Peyer's patch (tissue), 4 donors: ENCODE measurements around the gene ARFGAP1. TPM values are rescaled to one million over a fixed set of nuclear protein-coding genes. Genes with fewer than 3 reads are reported as not detected.

Experiments
- DNase-seq, 3 donors: peaks; one replicate each; pipeline ENCODE4 v3.0.0-alpha.2; 2017 to 2019
- H3K27ac ChIP-seq, 4 donors: fragments of 200-600 bp; sonication (generic); one replicate each; pipeline ENCODE4 v1.5.1; 2016 to 2019
- H3K27me3 ChIP-seq, 2 donors: fragments of 200-600 bp; sonication (generic); one replicate each; pipeline ENCODE4 v1.5.1; 2019
- H3K36me3 ChIP-seq, 3 donors: fragments of 200-600 bp; sonication (generic); one replicate each; pipeline ENCODE4 v1.5.1; 2016 to 2019
- H3K4me1 ChIP-seq, 4 donors: fragments of 200-600 bp; sonication (generic); one replicate each; pipeline ENCODE4 v1.5.1; 2016 to 2019
- H3K4me3 ChIP-seq, 4 donors: fragments of 200-600 bp; sonication (generic); 1 replicate in 3 of 4; 2 replicates in 1 of 4; pipeline ENCODE4 v1.5.1; 2016 to 2019; ENCODE audit warnings: mild to moderate bottlenecking in 1 of 4
- H3K9me3 ChIP-seq, 4 donors: fragments of 200-600 bp; sonication (generic); one replicate each; pipeline ENCODE4 v1.5.1; 2016 to 2019; ENCODE audit warnings: mild to moderate bottlenecking in 1 of 4
- CTCF ChIP-seq, 6 experiments: fragments of 450-650 bp in 4 of 6; fragments of 200-600 bp in 2 of 6; sonication (generic) in 1 of 6; IDR thresholded peaks; one replicate each; pipeline ENCODE4 v1.5.1; 2017 to 2019; ENCODE audit warnings: antibody characterized with exemption in 6 of 6, mild to moderate bottlenecking in 3 of 6, moderate library complexity in 1 of 6
- POLR2A ChIP-seq, 2 donors: fragments of 450-650 bp; IDR thresholded peaks; one replicate each; pipeline ENCODE4 v1.5.1; 2017; ENCODE audit warnings: antibody characterized with exemption in 2 of 2, mild to moderate bottlenecking in 2 of 2, moderate library complexity in 2 of 2
- total RNA-seq, 4 donors: library from RNA; depleted of rRNA; stranded (reverse); fragments of >200 nt; gene quantifications; one replicate each; pipeline ENCODE4 v1.1.0, GENCODE V29; 2016

ARFGAP1 gene
- total RNA-seq, 4 donors from 2014 or later: 66.6 to 149 (median 89.8) TPM

- peaks cover 0 to 91% (median 0%) of the 10 kb centered on the region in 3 donors for H3K36me3 ChIP-seq
- no peak for DNase-seq
- TF ChIP-seq POLR2A (IDR thresholded peaks at IDR 0.05) (no peak), CTCF (IDR thresholded peaks at IDR 0.05) (no peak)
Measured at GRCh38 chr20:63282946-63283345, 10.3 kb downstream of the ARFGAP1 start.

GRCh38 chr20:63283397-63284082, 10.9 kb downstream of the ARFGAP1 start:
- peaks cover 0 to 91% (median 0%) of the 10 kb centered on the region in 3 donors for H3K36me3 ChIP-seq

More at GRCh38 chr20:63282946-63283345, 10.3 kb downstream of the ARFGAP1 start:
- Histone ChIP-seq H3K4me3 (no peak overlapping the region), H3K9me3 (no peaks in the 10 kb centered on the region), H3K4me1 (no peaks in the 10 kb centered on the region), H3K27ac (no peak overlapping the region), H3K27me3 (no peaks in the 10 kb centered on the region)

GRCh38 chr20:63284083-63284440, 11.4 kb downstream of the ARFGAP1 start:
- H3K27ac ChIP-seq: peak overlapping the region in 1 of 4 donors; percentile 31
- H3K27me3 ChIP-seq: no peaks in the 10 kb centered on the region
- peak overlapping the region in 1 of 4 donors; percentile 10 for H3K4me3 ChIP-seq
- DNase-seq: no peak
- no peaks in the 10 kb centered on the region for H3K4me1 ChIP-seq
- no peaks in the 10 kb centered on the region for H3K9me3 ChIP-seq
- H3K36me3 ChIP-seq: peaks cover 0 to 90% (median 0%) of the 10 kb centered on the region in 3 donors
- TF ChIP-seq POLR2A (IDR thresholded peaks at IDR 0.05) (no peak), CTCF (IDR thresholded peaks at IDR 0.05) (no peak)

More at GRCh38 chr20:63283397-63284082, 10.9 kb downstream of the ARFGAP1 start:
- no peak overlapping the region for H3K4me3 ChIP-seq
- H3K27ac ChIP-seq: no peak overlapping the region
- no peaks in the 10 kb centered on the region for H3K4me1 ChIP-seq
- TF ChIP-seq CTCF (IDR thresholded peaks at IDR 0.05): no peak
- no peak for TF ChIP-seq POLR2A (IDR thresholded peaks at IDR 0.05)
- H3K9me3 ChIP-seq: no peaks in the 10 kb centered on the region
- DNase-seq: no peak
- no peaks in the 10 kb centered on the region for H3K27me3 ChIP-seq

GRCh38 chr20:63284544-63284949, 11.9 kb downstream of the ARFGAP1 start:
- Histone ChIP-seq H3K4me3 (peak overlapping the region in 1 of 4 donors; percentile 10), H3K9me3 (no peaks in the 10 kb centered on the region), H3K27me3 (no peaks in the 10 kb centered on the region), H3K27ac (peak overlapping the region in 1 of 4 donors; percentile 31), H3K36me3 (peaks cover 0 to 85% (median 0%) of the 10 kb centered on the region in 3 donors), H3K4me1 (no peaks in the 10 kb centered on the region)
- TF ChIP-seq CTCF (IDR thresholded peaks at IDR 0.05) (no peak), POLR2A (IDR thresholded peaks at IDR 0.05) (no peak)
- DNase-seq: no peak

GRCh38 chr20:63284981-63285524, 12.4 kb downstream of the ARFGAP1 start:
- Histone ChIP-seq H3K27me3 (no peaks in the 10 kb centered on the region), H3K27ac (no peak overlapping the region), H3K4me1 (no peaks in the 10 kb centered on the region), H3K4me3 (no peak overlapping the region), H3K36me3 (peaks cover 0 to 80% (median 0%) of the 10 kb centered on the region in 3 donors), H3K9me3 (no peaks in the 10 kb centered on the region)
- DNase-seq: no peak
- TF ChIP-seq POLR2A (IDR thresholded peaks at IDR 0.05) (no peak), CTCF (IDR thresholded peaks at IDR 0.05) (no peak)
